ENCODE measurements around the gene SIRT1. TPM values are rescaled to one million over a fixed set of nuclear protein-coding genes. Genes with fewer than 3 reads are reported as not detected.

Gene SIRT1
- total and polyA plus RNA-seq, 2 of the 8 experiments (the other 6 are each of a cell fraction or from before 2014, with no cell fraction given) = 22.6 to 70.9 TPM

DNA sequence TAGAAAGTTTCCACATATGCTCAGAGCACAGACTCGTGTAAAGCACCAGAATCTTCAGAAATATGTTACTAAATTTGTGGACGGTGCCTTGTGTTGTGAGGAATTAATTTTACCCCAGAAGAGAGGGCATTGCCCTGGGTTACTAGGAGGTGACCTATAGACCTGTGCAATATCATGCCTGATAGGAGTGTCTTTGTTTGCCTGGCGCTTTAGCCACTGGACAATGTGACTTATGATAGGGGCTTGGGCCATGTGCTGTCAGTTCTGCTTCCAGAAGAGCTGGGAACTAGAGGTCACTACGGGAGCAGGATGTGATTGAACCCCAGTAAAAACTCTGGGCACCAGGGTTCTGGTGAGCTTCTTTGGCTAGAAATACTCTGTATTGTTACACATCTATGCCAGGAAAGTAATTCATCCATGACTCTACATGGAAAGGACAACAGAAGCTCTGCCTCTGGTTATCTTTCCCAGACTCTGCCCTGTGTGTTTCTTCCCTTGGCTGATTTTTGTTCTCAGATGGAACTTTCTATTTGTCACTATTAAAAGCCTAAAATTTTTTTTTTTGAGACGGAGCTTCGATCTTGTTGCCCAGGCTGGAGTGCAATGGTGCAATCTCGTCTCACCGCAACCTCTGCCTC, 75.5 kb downstream of the SIRT1 start:
- Histone ChIP-seq H3K4ac (replicated peaks; ENCODE audit: insufficient read length, low read depth, low read length) (no peak overlapping the region), H4K8ac (ENCODE audit: extremely low read depth, insufficient read depth, low read length) (no peak overlapping the region), H3K23ac (ENCODE audit: insufficient read length) (no peak overlapping the region), H3K4me2 (ENCODE audit: insufficient read depth in 1 of 2, low read depth in 2 of 2, low read length in 2 of 2) (no peak overlapping the region), H2AK5ac (ENCODE audit: low read depth, low read length) (no peak overlapping the region), H2BK12ac (ENCODE audit: low read depth, low read length) (no peak overlapping the region), H2BK5ac (ENCODE audit: low read depth, low read length) (no peak overlapping the region), H3K27ac (ENCODE audit: low read depth, low read length) (no peak overlapping the region), H3K9ac (replicated peaks in 1 of 4; ENCODE audit: extremely low read depth in 1 of 4, low read depth in 3 of 4, low read length in 3 of 4) (no peak overlapping the region), H2BK20ac (ENCODE audit: low read length) (no peak overlapping the region), H4K91ac (replicated peaks; ENCODE audit: insufficient read length, low read length) (no peak overlapping the region), H3K18ac (ENCODE audit: extremely low read depth, low read length) (no peak overlapping the region), H3K9me3 (ENCODE audit: insufficient read depth in 2 of 2, low read depth in 1 of 2, low read length in 1 of 2) (no peaks in the 10 kb centered on the region), H3K23me2 (ENCODE audit: low read depth, low read length) (no peaks in the 10 kb centered on the region), H3K4me3 (ENCODE audit: extremely low read depth in 1 of 4, insufficient read depth in 2 of 4, low read depth in 3 of 4, low read length in 4 of 4) (no peak overlapping the region), H3K79me1 (ENCODE audit: low read depth, low read length) (no peaks in the 10 kb centered on the region), H3K4me1 (replicated peaks in 1 of 4; ENCODE audit: control insufficient read depth in 3 of 4, insufficient read depth in 4 of 4, low read length in 3 of 4) (peaks cover 0 to 3% (median 0%) of the 10 kb centered on the region in 4 experiments; a peak in 1 of 7 replicates), H4K5ac (ENCODE audit: insufficient read length, low read depth, low read length) (no peak overlapping the region), H3K27me3 (replicated peaks in 1 of 4; ENCODE audit: control insufficient read depth in 3 of 4, extremely low read depth in 1 of 4, insufficient read depth in 3 of 4, low read length in 3 of 4) (no peaks in the 10 kb centered on the region), H3K79me2 (ENCODE audit: control insufficient read depth in 1 of 2, insufficient read depth in 2 of 2, low read length in 2 of 2) (no peaks in the 10 kb centered on the region), H4K20me1 (replicated peaks in 1 of 2; ENCODE audit: control insufficient read depth in 1 of 2, insufficient read depth in 2 of 2, low read length in 2 of 2) (no peaks in the 10 kb centered on the region), H3K14ac (ENCODE audit: insufficient read length) (no peak overlapping the region), H2BK15ac (ENCODE audit: low read length) (no peak overlapping the region), H2BK120ac (replicated peaks; ENCODE audit: low read depth, low read length) (no peak overlapping the region), H3K56ac (replicated peaks; ENCODE audit: insufficient read length, low read depth, low read length) (no peak overlapping the region), H3K36me3 (ENCODE audit: control insufficient read depth in 2 of 4, insufficient read depth in 4 of 4, low read length in 3 of 4) (peaks cover 0 to 4% (median 0%) of the 10 kb centered on the region in 4 experiments; a peak in 2 of 8 replicates), H2AFZ (ENCODE audit: low read length) (no peak overlapping the region)
- ChIA-PET POLR2A (ENCODE audit: partially characterized antibody) (interaction anchor here (0.9 kb wide), 1 partner anchor 42 kb away, joined by 4 read pairs; no protein-coding TSS in a partner anchor), CTCF (ENCODE audit: partially characterized antibody) (interaction anchor here (0.6 to 1.2 kb wide), 4 partner anchors 91 to 251 kb away, joined by 3 read pairs; no protein-coding TSS in a partner anchor)
- no peak for FAIRE-seq
- WGBS, 2 experiments (ENCODE audit: extremely low coverage in 1 of 2, insufficient coverage in 1 of 2, insufficient read length in 1 of 2, insufficient replicate concordance in 2 of 2, low coverage in 1 of 2, low lambda C conversion rate in 2 of 2, missing lambda C conversion rate in 1 of 2) = 89% methylated on average over 8 of the region's 8 CpGs; no CpG with 5 or more reads in 1 of the 2 experiments
- DNase-seq (ENCODE audit: low read depth in 1 of 2, low spot score in 2 of 2) = no peak
- TF ChIP-seq RBBP5 (IDR thresholded peaks at IDR 0.05; ENCODE audit: borderline replicate concordance, low read depth, low read length) (no peak), FOSL1 (IDR thresholded peaks at IDR 0.05; ENCODE audit: insufficient read depth, low read depth, low read length) (no peak), JUND (IDR thresholded peaks at IDR 0.05; ENCODE audit: low read length) (no peak), SP4 (IDR thresholded peaks at IDR 0.05; ENCODE audit: low read length) (no peak), POU5F1 (IDR thresholded peaks at IDR 0.05; ENCODE audit: low read depth, low read length) (no peak), TCF12 (IDR thresholded peaks at IDR 0.05; ENCODE audit: low read depth, low read length) (no peak), EGR1 (IDR thresholded peaks at IDR 0.05; ENCODE audit: borderline replicate concordance, low read depth, low read length) (no peak), POLR2A (IDR thresholded peaks at IDR 0.05; ENCODE audit: control extremely low read depth in 1 of 2, low read depth in 2 of 2, low read length in 2 of 2) (no peak), BACH1 (IDR thresholded peaks at IDR 0.05; ENCODE audit: low read length) (no peak), TEAD4 (IDR thresholded peaks at IDR 0.05; ENCODE audit: low read depth, low read length) (no peak), SIRT6 (IDR thresholded peaks at IDR 0.05; ENCODE audit: low read length) (no peak), SP2 (IDR thresholded peaks at IDR 0.05; ENCODE audit: low read length) (no peak), SRF (IDR thresholded peaks at IDR 0.05; ENCODE audit: low read depth, low read length) (no peak)
- TF ChIP-seq, protein P1, sequence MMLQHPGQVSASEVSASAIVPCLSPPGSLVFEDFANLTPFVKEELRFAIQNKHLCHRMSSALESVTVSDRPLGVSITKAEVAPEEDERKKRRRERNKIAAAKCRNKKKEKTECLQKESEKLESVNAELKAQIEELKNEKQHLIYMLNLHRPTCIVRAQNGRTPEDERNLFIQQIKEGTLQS (IDR thresholded peaks at IDR 0.05; ENCODE audit: insufficient read depth, low read depth, low read length) = no peak

Measured in H1 (cell line).